Measurements from ENCODE around the gene AGPAT4. TPM values are rescaled to one million over a fixed set of nuclear protein-coding genes. Genes with fewer than 3 reads are reported as not detected.
A peak's percentile ranks its signal among the peaks of the same experiment; 100 is the strongest.

AGPAT4 gene
- 0.07 and 0.10 TPM in 2 replicates for total RNA-seq (2021)
- Bru-seq, nascent RNA = percentile 11 among the genes with signal in this experiment
- percentile 8 among the genes with signal in this experiment for BruChase-seq, experiment 1, labeled RNA remaining after a 2-hour chase
- percentile 11 among the genes with signal in this experiment for BruChase-seq, experiment 2, labeled RNA remaining after a 6-hour chase
- long read RNA-seq = 0 reads

GRCh38 chr6:161273752-161274487 lies at the start of gene AGPAT4:
Gene AGPAT4 (minus strand): TSS chr6:161274061. CDS start chr6:161232213, 41,848 bp downstream.
- Histone ChIP-seq H3K4me2 (peak within 1 kb of the TSS; percentile 54; the same call in 1 of the 2 replicates), H3K4me1 (replicated peaks; ENCODE audit: insufficient read depth) (no peaks in the 10 kb centered on the region), H3K79me2 (ENCODE audit: low read depth) (no peaks in the 10 kb centered on the region), H3K36me3 (ENCODE audit: low read depth) (no peaks in the 10 kb centered on the region), H3F3A (ENCODE audit: insufficient read depth, low read depth) (no peaks in the 10 kb centered on the region), H3K9me2 (ENCODE audit: insufficient read depth) (no peaks in the 10 kb centered on the region), H3K27me3 (ENCODE audit: insufficient read depth, low read depth) (peaks cover 28% of the 10 kb centered on the region), H2AFZ (0 out of 2 replicates have a peak within 1 kb of the TSS, but pooled peaks have one; percentile 33), H3K4me3 (peak within 1 kb of the TSS; percentile 26; the same call in 1 of the 2 replicates), H3K27ac (no peak within 1 kb of the TSS), H4K20me1 (ENCODE audit: insufficient read depth) (no peaks in the 10 kb centered on the region), H3K9me3 (ENCODE audit: insufficient read depth, low read depth) (no peaks in the 10 kb centered on the region)
- POLR2A ChIA-PET (ENCODE audit: unreplicated experiment) = no interaction called here
- BruUV-seq (replicated peaks) = no TSS peak
- CTCF ChIA-PET = no interaction called here
- TF ChIP-seq EZH2 (IDR thresholded peaks at IDR 0.05; ENCODE audit: low read depth) (no peak), CTCF (conservative IDR thresholded peaks at IDR 0.05) (no peak)
- peak; percentile 2 to 45 for DNase-seq
- intact Hi-C loops (cut with micrococcal nuclease; ENCODE audit: unreplicated experiment) = no loop called here

GRCh38 chr6:161319231-161319630 lies 45.4 kb upstream of the AGPAT4 start:
- H3F3A ChIP-seq (ENCODE audit: insufficient read depth, low read depth) = no peaks in the 10 kb centered on the region
- no peaks in the 10 kb centered on the region for H3K9me2 ChIP-seq (ENCODE audit: insufficient read depth)
- POLR2A ChIA-PET (ENCODE audit: unreplicated experiment) = no interaction called here
- no peak overlapping the region for H2AFZ ChIP-seq
- no peak overlapping the region for H3K4me3 ChIP-seq
- H4K20me1 ChIP-seq (ENCODE audit: insufficient read depth) = no peaks in the 10 kb centered on the region
- BruUV-seq (replicated peaks) = no TSS peak
- intact Hi-C loops (cut with micrococcal nuclease; ENCODE audit: unreplicated experiment) = no loop called here
- no peaks in the 10 kb centered on the region for H3K9me3 ChIP-seq (ENCODE audit: insufficient read depth, low read depth)
- H3K27me3 ChIP-seq (ENCODE audit: insufficient read depth, low read depth) = no peaks in the 10 kb centered on the region
- H3K4me2 ChIP-seq = no peak overlapping the region
- CTCF ChIA-PET = no interaction called here
- TF ChIP-seq EZH2 (IDR thresholded peaks at IDR 0.05; ENCODE audit: low read depth) = no peak
- TF ChIP-seq CTCF (conservative IDR thresholded peaks at IDR 0.05) = no peak
- H3K4me1 ChIP-seq (replicated peaks; ENCODE audit: insufficient read depth) = no peaks in the 10 kb centered on the region
- H3K36me3 ChIP-seq (ENCODE audit: low read depth) = no peaks in the 10 kb centered on the region
- H3K27ac ChIP-seq = no peak overlapping the region
- no peaks in the 10 kb centered on the region for H3K79me2 ChIP-seq (ENCODE audit: low read depth)
- DNase-seq = no peak

GRCh38 chr6:161318456-161318855 lies 44.6 kb upstream of the AGPAT4 start:
- no peaks in the 10 kb centered on the region for H4K20me1 ChIP-seq (ENCODE audit: insufficient read depth)
- TF ChIP-seq CTCF (conservative IDR thresholded peaks at IDR 0.05) (no peak), EZH2 (IDR thresholded peaks at IDR 0.05; ENCODE audit: low read depth) (no peak)
- no peak overlapping the region for H3K27ac ChIP-seq
- H3K4me2 ChIP-seq = no peak overlapping the region
- intact Hi-C loops (cut with micrococcal nuclease; ENCODE audit: unreplicated experiment) = no loop called here
- CTCF ChIA-PET = no interaction called here
- no TSS peak for BruUV-seq (replicated peaks)
- no peaks in the 10 kb centered on the region for H3K9me2 ChIP-seq (ENCODE audit: insufficient read depth)
- no peaks in the 10 kb centered on the region for H3K27me3 ChIP-seq (ENCODE audit: insufficient read depth, low read depth)
- H3F3A ChIP-seq (ENCODE audit: insufficient read depth, low read depth) = no peaks in the 10 kb centered on the region
- no peaks in the 10 kb centered on the region for H3K9me3 ChIP-seq (ENCODE audit: insufficient read depth, low read depth)
- no peaks in the 10 kb centered on the region for H3K79me2 ChIP-seq (ENCODE audit: low read depth)
- H3K4me3 ChIP-seq = no peak overlapping the region
- no peak for DNase-seq
- no peaks in the 10 kb centered on the region for H3K4me1 ChIP-seq (replicated peaks; ENCODE audit: insufficient read depth)
- no peaks in the 10 kb centered on the region for H3K36me3 ChIP-seq (ENCODE audit: low read depth)
- H2AFZ ChIP-seq = no peak overlapping the region
- POLR2A ChIA-PET (ENCODE audit: unreplicated experiment) = no interaction called here
